ENCODE results near the gene CEP131.

The CEP131 gene

DNA sequence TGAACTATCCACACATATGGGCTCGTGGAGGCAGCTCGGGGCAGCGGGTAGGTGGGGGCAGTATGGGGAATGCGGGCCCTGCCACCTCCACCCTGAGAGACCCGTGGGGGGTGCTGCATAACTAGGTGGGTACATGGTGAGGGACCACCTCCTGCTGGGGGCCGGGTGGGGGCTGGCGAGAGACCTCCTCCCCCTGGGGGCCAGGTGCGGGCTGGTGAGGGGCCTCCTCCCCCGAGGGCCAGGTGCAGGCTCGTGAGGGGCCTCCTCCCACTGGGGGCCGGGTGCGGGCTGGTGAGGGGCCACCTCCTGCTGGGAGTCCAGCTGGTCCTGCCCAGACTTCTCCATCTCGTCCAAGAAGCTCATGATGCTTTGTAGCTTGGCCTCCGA lies 25.4 kb downstream of the CEP131 start:
- no peak for DNase-seq

DNA sequence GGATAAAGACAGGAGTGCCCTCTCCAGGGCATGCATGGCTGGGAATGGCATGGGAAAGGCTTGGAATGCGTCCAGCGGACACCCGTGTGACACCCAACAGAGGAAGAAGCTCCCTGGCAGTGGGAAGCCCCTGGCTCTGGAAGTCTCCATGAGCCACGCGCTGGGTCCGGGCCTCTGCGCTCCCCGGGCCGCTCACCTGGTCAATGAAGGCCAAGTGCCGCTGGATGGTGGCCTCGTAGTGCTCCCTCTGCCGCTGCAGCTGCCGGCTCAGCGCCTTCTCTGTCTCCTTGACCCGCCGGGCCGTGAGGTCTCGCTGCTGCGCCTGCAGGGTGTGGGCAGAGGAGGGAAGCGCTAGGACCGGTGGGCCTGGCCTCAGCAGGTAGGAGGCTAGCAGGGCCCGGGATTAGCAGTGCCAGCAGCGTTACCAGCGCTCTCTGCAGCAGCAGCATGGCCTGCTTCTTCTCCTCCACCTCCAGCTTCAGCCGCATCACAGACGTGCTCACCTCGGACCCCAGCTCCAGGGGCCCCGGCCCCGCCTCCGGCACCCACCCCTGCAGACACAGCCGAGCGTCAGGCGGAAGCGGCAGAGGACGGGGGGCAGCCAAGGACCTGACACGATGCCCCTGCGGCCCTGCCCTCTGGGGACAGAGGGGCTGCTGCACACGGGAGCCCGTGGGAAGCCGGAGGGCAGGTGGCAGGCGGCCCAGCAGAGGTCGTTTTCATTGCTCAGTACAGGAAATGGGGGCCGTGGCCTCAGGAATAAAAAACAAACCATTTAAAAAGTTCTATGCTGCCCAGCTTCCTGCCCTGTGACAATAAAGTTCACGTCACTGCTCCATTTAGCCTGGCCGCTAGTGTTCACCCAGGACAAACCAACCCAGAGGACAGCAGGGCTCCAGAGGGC lies 26.0 kb downstream of the CEP131 start:
- DNase-seq = no peak

DNA sequence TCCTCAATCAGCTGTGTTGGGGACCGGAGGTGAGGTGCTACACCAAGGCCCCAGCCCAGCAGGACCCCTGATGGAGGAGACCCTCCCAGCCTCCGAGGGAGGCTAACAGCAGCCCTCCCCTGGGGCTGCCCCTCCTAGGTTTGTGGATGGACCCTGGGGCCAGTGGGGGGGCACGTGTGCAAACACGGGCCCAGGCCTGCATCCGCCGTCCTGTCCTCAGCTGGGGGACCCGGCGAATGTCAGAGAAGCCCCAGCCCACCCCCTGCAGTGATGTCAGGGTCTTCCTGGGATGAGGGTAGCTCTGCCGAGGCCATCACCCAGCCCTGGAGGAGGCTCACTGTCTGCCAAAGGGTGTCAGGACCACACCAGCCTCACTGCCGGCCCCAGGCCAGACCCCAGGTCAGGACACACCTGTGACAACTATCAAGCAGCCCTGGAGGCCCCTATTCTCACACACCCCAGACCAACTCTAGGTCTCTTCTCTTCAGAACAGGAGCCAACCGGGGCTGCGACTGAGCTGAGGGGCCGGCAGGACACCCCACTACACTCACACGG lies 26.7 kb downstream of the CEP131 start:
- DNase-seq = no peak

- no peak for DNase-seq
These were observed 27.5 kb downstream of the CEP131 start for GRCh38 chr17:81194941-81195901.

DNA sequence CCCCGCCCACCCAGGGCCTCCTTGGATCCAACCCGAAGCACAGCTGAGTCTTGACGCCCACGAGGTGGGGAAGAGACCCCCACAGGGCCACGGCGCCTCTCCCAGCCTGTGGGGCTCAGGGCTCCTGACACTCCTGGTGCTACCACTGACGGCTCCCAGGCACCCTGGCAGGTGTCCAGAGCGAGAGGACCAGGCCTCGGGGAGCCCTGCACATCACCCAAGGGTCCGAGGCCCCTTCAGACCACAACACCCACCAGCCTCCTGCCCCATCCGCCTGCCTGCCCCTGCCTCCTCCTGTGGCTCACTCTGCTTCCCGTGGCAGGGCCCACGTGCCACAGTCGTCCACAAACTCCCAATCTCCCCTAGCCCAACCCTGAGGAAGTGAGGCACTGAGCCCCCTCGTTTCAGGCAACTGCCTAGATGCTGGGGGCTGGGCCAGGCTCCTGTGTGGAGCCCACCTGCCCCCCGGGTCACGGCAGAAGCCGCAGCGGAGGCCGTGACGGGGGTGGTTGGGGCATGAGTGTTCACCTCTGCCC lies 28.5 kb downstream of the CEP131 start:
- DNase-seq = no peak

DNA sequence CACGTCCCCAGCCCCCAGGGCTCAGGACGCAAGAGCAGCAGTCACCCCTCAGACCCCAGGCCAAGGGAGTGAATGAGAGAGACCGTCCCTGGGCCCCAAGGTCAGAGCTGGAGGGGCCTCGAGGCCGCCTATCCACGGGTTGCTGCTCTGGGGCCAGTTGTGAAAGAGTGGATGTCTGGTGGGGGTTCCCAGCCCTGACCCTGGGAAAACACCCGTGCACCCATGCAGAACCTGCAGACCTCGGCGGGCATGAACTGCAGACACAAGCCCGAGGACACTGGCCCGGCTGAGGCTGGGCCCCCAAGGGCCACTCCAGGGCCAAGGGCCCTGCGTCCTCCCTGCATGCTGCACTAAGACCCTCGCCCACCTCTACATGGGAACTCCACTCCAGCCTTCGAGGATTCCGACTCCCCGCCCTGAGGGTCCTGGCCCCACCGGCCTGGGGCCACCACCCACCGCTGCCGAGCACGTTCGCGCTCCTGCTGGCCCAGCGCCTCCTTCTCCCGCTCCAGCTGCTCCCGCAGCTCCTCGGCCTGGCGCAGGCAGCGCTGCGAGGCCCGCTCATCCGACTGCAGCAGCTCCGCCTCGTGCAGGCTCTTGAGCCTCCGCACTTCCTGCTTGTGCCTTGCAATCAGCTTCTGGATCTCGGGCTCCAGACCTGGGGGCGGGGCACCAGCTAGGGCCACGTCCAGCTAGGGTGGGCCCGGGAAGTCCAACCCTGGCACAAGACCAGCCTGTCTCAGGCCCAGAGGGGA lies 29.1 kb downstream of the CEP131 start:
- no peak for DNase-seq

GRCh38 chr17:81193051-81193410 lies 29.7 kb downstream of the CEP131 start:
- no peak for DNase-seq

- DNase-seq = no peak
These were observed 30.2 kb downstream of the CEP131 start for GRCh38 chr17:81192386-81193050.

- DNase-seq = no peak
These were observed 31.1 kb downstream of the CEP131 start for GRCh38 chr17:81191646-81192045.

- no peak for DNase-seq
These were observed 31.6 kb downstream of the CEP131 start for GRCh38 chr17:81191116-81191515.

DNA sequence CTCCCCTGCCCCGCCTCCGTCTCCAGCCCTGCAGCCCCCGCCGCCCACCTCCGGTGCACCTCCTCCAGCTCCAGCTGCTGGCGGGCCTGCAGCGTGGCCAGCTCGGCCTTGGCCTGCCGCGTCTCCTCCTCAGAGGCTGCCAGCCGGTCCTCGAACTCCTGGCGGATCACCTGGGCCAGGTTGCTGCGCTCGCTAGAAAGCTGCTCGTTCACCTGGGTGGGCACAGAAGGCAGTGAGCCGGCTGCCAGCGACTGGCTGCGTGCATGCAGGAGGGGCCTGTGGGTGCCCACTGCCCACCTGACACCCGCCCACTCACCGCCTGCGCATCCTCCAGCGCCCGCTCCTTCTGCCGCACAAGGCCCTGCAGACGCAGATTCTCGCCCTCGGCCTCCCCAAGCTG lies 32.2 kb downstream of the CEP131 start:
- no peak for DNase-seq

DNA sequence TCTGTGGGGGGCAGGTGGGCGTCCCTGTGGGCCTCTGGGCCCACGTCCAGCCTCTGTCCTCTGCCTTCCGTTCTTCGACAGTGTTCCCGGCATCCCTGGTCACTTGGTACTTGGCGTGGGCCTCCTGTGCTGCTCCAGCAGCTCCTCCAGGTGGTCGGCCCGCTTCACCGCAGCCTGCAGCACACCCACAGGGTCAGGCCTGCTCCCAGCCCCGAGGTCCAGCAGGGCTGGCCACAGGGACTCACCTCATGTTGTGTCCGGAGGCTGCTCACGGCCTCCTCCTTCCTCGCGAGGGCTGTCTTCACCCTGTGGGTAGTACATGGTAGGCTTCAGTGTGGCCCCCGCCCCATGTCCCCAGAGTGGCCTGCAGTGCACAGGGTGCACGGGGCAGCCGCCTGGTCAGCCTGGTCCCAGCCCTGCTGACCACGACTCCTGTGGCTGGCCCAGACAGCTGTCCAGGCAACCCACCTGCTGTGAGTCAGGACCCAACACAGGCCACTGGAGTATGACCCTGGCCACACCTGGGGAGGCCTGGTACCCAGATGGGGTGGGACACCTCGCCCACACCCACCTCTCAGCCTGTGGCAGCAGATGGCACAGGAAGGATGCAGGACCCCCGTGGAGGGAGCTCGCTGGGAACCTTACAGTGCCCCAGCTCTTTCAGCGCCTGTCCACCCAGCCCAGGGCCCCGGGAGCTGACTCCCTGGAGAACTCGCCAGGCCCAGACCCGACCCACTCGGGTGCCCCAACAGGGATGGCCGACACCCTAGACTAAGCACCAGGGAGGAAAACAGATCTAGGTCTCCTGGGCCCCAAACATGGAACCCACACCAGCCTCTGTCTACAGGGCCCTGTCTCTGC lies 32.9 kb downstream of the CEP131 start:
- DNase-seq = no peak

GRCh38 chr17:81189016-81189415 lies 33.7 kb downstream of the CEP131 start:
- DNase-seq = no peak

- no peak for DNase-seq
These were observed 34.3 kb downstream of the CEP131 start for GRCh38 chr17:81188491-81188840.

DNA sequence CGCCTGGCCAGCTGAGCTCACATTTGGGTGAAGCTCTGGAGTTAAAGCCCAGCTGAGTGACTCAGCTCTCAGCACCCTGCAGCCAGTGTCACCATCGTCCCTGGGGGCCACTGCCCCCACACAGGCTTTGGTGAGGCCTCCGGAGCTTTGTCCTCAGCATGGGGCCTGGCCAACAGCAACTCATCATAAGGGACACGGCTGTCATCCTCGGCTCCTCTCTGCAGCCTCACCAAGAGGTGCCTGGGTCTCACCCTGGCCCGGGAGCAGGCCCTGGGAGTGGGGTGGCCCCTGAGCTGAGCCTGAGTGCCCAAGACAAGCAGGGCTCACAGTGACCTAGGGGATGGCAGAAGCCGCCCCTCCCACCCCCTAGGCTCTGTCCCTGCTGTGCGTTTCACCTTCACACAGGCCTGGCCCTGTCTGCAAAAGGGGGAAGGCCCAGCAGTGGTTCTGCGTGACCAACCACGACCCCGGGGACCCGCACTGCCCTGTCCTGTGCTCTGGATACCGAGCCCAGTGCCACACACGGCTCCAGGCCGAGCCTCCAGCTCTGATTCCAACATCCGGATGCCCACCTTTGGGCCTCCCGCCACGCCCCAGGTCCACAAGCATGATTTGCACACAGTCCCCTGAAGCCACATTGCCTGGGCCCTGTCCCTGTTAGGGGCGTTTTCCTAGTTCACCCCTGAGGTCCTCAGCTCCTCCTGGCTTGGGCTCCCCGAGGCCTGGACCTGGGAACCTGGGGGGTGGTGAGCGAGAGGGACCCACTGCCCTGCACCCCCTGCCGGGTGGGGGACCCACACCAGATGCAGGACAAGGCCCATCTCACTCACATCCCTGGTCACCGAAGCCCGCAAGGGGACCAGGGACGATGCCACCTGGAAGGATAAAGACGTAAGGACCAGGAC lies 34.9 kb downstream of the CEP131 start:
- DNase-seq = no peak

- DNase-seq = no peak
These were observed 35.6 kb downstream of the CEP131 start for GRCh38 chr17:81187120-81187519.

DNA sequence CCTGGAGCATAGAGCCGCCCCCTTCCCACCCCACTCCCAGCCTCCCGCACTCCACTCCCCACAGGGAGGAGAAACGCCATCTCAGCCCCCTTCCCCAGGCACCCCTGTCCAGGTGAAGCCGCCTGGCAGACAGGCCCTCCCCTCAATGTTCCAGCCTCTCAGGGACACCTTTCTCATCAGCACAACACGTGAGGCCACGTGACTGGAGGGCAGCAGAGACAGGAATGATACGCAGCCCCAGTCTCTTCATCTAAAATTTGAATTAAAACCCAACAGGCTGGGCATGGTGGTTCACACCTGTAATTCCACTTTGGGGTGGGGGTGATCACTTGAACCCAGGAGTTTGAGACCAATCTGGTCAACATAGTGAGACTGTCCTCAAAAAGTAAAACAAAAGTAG lies 36.6 kb downstream of the CEP131 start:
- DNase-seq = no peak

- no peak for DNase-seq
These were observed 38.2 kb downstream of the CEP131 start for GRCh38 chr17:81184555-81184954.

DNA sequence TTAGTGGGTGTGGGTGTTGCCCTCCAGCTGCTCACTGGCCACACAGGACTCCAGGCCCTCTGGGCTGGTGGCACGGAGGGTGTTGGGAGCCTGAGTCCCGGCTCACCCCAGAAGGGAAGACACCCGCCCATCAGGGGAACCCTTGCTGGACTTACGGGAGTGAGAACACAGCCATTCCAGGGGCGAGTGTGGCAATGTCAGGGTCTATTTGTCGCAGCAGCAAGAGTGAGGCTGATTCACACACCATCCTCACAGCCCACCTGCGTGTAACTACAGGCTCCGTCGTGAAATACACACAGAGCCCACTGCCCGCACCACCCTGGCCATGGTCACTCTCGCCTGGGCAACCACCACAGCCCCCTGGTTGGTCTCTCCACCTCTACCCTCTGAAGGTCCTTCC lies 39.0 kb downstream of the CEP131 start:
- no peak for DNase-seq

DNA sequence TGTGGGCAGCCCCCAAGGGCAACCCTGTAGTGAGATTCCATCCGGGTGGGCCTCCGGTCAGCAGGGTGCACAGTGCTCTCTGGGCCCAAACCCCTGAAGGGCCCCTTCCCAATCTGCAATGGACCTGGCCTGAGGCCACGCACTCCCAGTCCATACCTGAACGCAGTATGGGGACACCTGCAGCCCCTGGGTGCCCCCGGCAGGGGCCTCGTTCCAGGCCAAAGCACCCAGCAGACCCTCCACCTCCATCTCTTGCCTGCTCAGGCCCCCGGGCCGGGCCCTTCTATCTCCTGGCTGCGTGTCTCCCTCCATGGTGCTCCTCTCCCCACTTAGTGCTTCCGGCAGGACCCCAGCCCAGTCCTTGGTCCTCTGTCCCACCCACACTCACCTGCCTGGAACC lies 39.4 kb downstream of the CEP131 start:
- DNase-seq = no peak

Measured in bone marrow (tissue), 2 donors.